DLD1 (cell line): Measurements from ENCODE around the gene NOTO.
"Not testable (repeated sequence)": the region's sequence is repeated elsewhere in the genome, so short reads cannot be mapped to it uniquely, and the experiment has no call there.

Experiments used
- in situ Hi-C: cut with HindIII; loops from 2 replicates; pipeline ENCODE4 v1.10.0; 2017; ENCODE audit warnings: low sequenced_read_pairs

NOTO gene

DNA sequence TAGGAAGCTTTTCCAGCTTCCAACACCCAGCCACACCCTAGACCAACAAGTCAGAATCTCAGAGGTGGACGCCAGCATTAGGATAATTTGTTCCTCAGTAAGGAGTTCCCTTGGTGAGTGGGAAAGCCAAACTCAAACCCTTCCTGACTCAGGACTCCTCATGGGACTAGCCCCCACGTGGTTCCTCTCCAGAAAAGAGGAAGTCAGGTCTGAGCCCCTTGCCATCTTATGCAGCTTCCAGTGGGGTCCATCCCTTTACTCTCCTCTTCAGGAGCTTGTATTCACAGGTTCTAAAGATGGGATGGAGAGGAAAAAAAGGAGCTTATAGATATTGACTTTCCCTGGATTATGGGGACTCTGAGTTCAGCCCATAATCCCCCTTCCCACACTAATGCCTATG, 14.8 kb upstream of the NOTO start:
- in situ Hi-C loops: loop anchor here (25.0 kb wide), 1 partner anchor 175 kb away; no protein-coding TSS in a partner anchor

DNA sequence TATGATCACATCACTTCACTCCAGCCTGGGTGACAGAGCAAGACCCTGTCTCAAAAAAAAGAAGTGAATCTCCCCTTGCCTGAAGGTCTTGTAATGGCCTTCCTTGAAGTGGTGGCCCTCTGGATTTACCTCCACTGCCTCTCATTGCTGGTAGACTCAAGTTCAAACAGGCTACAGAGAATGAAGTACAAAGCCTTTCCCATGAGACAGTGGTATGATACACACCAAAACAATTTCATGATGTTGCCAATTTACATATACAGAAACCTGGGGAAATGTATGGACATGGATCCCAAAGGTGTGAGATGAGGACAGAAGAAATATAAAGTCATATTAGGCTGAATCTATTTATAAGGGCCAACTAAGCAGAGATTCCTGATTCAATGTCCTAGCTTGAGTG, 4.8 kb upstream of the NOTO start:
- in situ Hi-C loops: loop anchor here (25.0 kb wide), 1 partner anchor 185 kb away; no protein-coding TSS in a partner anchor

DNA sequence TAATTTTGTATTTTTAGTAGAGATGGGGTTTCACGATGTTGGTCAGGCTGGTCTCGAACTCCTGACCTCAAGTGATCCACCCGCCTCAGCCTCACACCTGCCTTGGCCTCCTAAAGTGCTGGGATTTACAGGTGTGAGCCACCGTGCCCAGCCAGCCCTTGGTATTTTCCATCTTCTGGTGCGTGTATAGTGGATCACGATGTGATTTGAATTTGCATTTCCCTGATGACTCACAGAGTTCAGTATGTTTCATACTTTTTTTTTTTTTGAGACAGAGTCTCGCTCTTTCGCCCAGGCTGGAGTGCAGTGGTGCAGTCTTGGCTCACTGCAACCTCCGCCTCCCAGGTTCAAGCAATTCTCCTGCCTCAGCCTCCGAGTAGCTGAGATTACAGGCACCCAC, 2.1 kb upstream of the NOTO start:
- in situ Hi-C loops: not testable (repeated sequence)

DNA sequence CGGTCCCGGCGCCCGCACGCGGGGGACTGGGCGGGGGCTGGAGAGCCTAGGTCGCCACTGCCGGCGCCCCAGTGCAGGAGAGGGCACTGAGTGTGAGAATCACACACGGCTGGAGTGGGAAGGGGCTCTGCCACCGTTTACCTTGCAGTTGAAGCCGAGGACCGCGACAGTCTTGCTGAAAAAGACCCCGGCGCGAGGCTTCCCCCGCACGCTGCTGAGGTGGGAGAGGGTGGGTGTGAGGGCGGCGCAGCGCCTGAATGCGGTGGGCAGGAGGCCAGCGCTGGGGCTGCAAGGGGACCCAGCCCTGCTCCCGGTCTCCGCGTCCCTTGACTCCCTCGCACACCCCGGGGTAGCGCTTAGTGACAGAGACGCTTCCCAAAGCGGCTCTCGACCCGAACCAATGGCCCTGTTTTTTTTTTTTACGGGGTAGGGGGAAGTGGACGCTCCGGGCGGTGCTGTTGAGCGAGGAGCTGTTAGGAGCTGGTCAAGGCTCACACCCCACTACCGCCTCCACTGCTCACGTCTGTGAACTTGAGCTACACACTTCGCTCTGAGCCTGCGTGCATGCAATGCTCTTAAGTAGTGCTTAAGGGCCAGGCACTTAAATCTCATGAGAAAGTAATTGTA, 794 bp downstream of the NOTO start:
- in situ Hi-C loops: no loop called here

DNA sequence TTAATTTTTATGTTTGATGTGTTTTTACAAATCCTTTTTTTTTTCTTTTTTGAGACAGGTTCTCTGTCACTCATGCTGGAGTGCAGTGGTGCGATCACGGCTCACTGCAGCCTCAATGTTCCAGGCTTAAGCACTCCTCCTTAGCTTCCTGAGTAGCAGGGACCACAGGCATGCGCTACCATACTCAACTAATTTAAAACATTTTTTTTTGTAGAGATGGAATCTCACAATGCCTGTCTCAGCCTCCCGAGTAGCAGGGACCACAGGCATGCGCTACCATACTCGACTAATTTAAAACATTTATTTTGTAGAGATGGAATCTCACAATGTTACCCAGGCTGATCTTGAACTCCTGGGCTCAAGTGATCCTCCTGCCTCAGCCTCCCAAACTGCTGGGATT, 3.2 kb downstream of the NOTO start:
- in situ Hi-C loops: no loop called here

DNA sequence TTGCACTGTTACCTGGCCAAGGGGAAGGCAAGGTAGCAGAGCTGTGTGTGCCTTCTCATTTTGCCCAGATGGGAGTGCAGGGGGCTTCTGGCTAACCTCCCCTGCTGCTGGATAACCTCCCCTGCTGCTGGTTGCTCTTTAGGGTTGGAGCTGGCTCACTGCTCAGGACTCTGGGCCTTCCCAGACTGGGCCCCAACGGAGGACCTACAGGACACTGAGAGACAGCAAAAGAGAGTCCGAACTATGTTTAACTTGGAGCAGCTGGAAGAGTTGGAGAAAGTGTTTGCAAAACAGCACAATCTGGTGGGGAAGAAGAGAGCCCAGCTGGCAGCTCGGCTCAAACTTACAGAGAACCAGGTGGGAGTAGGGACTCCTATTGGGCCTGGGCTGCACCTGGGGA, 5.9 kb downstream of the NOTO start:
- in situ Hi-C loops: no loop called here

DNA sequence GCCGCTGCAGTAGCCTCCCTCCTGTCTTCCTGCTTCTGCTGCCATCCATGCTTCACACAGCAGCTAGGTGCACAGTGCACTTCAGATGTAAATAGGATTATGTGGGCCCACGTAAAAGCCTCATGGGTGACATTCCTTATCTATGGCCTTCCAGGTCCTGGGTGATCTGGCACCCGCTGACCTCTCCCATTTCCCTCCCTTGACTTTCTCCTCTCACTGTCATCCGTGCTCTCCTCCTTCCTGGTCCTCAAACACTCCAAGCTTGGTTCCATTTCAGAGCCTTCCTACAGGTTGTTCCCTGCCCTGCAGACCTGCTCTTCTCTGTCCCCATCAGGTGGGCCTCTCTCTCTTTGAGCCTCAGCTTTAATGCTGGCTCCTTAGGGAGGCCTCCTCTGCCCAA, 7.6 kb downstream of the NOTO start:
- in situ Hi-C loops: no loop called here

DNA sequence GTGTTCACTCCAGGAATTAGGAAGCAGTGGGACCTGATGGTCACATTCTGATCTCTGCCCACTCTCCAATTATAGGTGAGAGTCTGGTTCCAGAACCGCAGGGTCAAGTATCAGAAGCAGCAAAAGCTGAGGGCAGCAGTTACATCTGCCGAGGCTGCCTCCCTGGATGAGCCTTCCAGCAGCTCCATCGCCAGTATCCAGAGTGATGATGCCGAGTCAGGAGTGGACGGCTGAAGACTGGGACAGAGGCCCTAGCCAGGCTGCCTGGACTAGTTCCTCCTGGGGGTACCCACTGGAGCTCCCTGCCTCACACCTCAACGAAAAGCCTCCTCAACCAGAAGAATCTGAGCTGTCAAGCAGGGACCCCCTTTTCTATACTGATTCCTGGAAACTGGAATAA, 8.3 kb downstream of the NOTO start:
- in situ Hi-C loops: no loop called here

DNA sequence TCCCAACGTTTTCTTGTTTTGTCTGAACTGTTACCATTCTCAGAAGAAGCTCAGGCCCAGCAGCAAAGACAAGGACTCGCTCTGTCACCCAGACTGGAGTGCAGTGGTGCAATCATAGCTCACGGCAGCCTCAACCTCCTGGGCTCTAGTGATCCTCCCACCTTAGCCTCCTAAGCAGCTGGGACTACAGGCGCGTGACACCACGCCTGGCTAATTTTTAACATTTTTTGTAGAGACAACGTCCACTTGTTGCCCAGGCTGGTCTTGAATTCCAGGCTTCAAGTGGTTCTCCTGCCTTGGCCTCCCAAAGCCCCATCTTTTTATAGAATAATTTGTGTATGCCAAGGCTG, 9.7 kb downstream of the NOTO start:
- in situ Hi-C loops: no loop called here

DNA sequence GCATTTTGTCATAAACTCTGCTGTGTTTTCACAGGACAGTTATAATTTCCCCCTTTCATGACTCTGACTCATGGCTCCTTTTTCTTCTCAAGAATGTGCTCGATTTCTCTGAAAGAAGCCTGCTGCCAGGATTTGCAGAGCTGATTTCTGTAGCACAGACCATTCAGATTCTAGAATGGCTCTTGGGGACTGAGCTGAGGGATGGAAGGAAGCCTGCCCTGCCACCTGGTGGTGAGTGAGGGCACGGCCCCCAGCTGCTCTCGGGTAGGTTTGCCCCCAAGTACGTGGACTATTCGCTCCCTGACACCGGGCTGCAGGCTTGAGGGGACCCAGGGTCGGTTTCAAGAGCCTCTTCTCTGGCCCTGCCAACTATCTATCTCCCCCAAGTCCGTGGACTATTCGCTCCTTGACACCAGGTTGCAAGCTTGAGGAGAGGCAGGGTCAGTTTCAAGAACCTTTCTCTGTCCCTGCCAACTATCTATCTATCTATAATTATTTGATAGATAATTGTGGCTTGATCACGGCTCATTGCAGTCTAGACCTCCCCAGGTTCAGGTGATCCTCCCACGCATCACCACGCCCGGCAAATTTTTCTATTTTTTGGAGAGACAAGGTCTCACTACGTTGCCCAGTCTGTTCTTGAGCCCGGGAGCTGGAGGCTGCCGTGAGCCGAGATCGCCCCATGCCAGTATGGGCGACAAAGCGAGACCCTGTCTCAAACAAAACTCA, 10.2 kb downstream of the NOTO start:
- in situ Hi-C loops: no loop called here

DNA sequence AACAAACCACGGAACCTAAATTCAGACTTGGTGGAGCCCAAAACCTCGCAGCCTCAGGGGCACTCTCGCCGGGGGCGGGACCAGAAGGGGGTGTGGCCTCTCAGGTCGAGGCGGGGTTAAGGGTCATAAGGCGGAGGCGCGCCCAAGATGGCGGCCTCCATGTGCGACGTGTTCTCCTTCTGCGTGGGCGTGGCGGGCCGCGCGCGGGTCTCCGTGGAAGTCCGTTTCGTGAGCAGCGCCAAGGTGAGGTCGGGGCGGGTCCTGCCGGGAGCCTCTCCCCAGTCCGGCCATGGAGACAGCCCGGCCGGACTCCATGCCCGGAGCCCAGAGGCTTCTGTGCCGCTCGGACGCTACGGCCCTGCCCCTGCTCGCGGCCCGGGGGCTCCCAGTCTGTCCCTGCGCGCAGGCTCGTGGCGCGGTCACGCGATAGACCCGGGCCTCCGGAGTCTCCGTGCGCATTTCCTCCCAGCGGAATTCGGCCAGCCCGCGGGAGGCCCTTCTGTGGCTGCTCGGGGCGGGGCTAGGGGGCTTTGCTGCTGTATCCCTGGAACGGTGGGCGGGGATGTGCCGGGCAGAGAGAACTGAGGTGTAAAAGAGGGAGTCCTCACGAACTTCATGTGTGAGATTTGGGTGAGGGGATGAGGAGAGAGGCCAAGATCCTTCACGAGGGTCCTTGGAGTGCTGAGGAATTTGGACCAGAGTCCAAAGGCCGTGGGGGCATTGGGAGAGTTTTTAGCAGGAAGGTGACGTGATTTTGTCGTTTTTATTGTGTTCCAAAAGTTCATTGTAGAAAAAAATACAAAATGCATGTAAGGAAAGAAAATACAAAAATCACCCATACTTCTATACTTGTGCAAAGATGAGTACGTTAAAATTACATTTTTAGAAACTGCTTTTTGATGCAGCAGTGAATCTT, 12.0 kb downstream of the NOTO start, which contains the start of gene SMYD5:
Gene SMYD5, plus strand, starts transcription at position 126 of the 916 bp plus-strand sequence. Its CDS starts 22 bp downstream, at position 148.
- in situ Hi-C loops: no loop called here

DNA sequence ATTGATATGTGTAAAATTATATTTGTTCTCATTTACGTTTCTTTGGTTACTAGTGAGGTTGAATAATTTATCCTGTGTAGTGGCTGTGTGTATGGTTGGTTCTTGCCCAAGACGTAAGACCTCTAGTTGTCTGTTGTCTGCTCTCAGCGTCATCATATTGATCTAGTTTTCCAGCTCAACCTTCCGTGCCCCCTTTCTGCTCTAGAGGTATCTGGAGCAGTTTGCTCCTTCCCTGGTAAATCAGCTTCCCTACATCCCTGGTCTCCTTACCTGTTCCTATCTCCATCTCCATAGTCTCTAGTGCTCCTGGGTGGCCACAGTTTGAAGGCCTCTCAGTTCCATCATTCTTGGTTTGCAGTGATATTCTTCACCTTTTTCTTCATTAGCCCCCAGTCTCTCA, 12.9 kb downstream of the NOTO start:
- in situ Hi-C loops: no loop called here

DNA sequence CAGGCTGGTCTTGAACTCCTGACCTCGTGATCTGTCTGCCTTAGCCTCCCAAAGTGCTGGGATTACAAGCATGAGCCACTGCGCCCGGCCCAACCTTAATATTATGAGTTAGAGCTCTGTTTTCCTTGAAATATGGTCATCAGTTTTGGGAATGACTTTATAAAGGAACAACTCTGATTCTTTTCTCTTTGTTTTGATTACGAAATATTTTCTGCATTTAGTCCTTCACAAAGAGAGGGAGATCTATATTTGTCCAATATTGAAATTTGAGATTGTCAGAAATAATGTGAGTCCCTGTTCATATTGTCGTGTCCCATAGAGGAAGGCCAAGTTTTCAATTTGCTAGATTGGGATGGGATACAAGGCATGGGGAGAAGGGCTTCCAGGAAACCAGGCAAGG, 14.8 kb downstream of the NOTO start:
- in situ Hi-C loops: no loop called here

DNA sequence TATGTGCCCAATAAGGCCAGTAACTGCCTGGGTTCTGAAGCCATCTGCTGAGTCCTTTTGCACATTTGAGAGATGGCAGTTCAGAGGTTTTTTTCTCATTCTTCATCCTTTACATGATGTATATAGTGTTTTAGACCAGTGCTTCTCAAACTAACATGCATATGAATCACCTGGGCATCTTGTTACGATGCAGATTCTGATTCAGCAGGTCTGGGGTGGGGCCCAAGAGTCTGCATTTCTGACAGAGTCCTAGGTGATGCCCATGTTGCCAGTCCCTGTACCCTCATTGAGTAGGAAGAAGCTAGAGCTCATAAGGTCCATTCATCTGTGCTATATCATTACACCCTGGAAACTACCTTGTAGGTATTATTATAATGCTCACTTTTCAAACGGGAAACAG, 15.5 kb downstream of the NOTO start:
- in situ Hi-C loops: no loop called here

DNA sequence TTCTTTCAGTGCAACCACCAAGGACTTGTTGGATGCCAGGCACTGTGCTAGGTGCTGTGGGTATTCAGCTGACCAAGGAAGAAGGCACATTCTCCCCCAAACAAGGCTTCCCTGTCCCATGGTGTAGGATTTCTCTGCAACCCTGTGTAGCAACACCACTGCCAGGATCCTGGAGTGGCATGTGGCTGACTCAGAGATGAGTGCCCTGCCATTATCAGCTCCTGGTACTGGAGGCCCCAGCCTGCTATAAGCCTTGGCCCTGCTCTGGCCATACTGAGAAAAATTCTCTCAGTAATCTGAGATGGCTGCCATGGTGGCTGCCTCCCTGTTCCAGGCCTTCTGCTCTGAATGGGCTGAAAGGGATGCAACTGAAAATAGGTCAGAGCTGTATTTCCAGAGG, 15.9 kb downstream of the NOTO start:
- in situ Hi-C loops: no loop called here

DNA sequence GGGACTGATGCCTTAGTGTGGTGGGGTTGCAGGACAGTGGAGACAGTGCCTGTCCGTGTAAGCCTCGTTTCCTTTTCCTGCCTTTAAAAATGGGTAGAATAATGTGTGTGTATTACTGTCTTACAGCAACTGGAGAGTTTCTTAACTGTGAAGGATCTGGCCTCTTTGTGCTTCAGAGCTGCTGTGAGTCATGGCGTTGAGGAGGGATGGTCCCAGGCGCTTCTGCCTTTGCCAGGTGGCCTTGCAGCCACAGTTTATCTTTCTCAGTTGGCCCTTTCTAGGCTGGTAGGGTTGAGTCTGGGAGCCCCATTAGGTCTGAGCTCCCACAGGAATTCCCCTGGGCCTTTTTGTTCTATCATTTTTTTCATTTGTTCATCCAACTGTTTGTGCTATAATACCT, 21.4 kb downstream of the NOTO start:
- in situ Hi-C loops: no loop called here

DNA sequence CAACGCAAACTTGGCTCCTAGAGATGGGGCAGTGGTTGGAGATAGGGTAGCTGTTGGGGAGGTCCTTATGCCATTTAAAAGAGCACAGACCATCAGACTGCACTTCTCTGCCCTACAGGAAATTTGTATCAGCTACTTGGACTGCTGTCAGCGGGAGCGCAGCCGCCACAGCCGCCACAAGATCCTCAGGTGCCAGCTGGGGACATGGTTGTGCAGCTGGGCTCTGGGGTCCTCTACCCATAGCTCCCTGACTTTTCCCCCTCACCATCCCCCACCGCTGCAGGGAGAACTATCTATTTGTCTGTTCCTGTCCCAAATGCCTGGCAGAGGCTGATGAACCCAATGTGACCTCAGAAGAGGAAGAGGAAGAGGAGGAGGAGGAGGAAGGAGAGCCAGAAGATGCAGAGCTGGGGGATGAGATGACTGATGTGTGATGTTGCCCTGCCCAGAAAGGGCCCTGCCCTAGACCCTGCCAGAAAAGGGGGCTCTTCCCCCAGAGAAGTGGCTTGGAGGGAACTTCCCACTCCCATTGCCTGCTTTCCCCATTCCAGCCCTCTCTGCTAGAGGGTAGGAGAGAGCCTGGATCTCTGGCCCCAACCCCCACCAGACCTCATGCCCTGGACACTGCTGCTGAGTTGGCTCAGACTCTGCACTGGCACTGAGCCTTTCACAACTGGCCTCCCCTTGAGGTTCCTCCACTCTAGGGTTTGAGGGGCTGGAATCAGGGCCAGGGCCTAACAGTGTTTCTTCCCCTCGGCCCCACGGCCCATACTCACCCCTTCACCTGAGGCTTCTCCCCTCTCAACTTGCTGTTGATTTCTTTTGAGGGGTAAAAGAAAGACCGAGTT, 23.4 kb downstream of the NOTO start:
- in situ Hi-C loops: no loop called here

DNA sequence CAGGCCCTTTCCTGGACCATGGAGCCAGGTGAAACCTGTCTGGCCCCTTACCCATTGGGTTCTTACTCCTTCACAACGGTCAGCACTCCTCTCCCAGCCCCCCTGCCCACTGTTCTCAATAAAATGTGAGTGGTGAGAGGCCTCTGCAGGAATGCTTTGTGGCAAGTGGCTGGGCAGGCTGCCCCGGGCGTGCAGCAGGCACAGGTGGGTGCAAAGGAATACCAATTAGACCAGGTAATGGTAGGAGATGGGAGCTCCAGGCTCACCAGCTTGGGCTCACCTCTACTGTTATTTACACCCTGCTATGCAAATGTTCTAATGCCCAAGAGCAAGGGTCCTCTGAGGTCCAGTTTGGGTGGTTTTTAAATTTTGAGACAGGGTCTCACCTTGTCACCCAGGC, 24.7 kb downstream of the NOTO start:
- in situ Hi-C loops: no loop called here

DNA sequence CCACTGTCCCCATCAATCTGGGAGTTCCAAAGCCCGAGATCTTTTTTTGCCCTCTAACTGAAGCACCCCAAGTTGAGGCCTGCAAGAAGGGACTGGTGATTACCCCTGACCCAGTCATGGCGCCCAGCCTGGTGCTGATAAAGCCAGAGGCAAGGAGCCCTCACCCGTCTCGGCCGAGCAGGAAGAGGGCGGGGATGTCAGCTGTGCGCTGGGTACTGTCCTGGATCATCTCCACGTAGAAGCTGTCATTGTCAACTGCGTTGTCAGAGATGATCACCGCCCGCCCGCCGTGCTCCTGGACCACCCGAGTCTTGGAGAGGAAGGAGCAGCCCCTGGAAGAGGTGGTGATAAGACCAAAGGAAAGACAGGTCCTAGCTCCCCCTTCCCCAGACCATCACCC, 26.3 kb downstream of the NOTO start:
- in situ Hi-C loops: no loop called here

DNA sequence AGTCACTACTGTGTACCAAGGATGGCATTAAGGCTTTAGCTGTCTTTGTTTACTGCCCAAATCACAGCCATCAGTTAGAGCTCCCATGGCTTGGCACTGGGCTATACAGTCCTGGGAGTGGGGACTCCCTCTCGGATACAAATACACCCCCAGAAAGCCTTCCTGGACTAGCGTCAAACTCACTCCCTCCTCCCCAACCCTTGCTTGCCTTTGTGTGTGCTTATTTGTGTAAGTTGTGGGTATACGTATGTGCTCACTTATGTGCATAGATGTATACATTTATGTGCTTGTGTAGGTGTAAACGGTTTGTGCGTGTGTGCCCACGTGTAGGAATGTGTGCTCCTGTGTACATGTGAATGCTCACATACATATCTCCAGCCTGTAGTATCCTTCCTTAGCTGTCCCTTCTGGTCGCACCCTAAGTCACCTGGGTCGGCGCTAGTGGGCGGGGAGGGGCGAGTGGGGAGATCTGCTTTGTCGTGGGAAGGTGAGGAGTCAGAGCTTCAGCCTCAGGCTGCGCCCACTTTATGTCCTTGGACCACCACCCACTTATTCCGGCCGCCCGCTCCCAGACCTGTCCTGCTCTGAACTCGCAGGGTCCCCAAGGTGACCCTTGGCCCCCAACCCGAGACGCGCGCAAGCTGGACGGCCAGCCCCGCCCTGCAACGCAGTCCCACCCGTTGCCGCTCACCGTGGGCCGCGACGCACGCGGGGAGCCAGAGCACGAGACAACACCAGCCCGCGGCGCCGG, 30.2 kb downstream of the NOTO start:
- in situ Hi-C loops: no loop called here
